GM12864 (cell line): ENCODE results near the gene SMYD3.

ENCODE experiments used
- DNase-seq: peaks from one replicate; pipeline ENCODE4 v3.0.0-alpha.2; 2011; ENCODE audit warnings: low read depth
- H3K4me3 ChIP-seq: 2 replicates; pipeline ENCODE4 v1.5.1; 2011; ENCODE audit warnings: mild to moderate bottlenecking, low read depth, low read length, control low read depth
- CTCF ChIP-seq: IDR thresholded peaks from 2 replicates; pipeline ENCODE4 v1.5.1; 2011; ENCODE audit warnings: low read depth, mild to moderate bottlenecking, moderate library complexity, low read length, control low read depth, inconsistent platforms; ENCODE audit errors: missing control alignments

SMYD3 gene

GRCh38 chr1:245855846-245856730, 651.0 kb downstream of the SMYD3 start:
- no peak for TF ChIP-seq CTCF
- no peak overlapping the region for H3K4me3 ChIP-seq
- no peak for DNase-seq

- no peak for TF ChIP-seq CTCF
- DNase-seq: no peak
- no peak overlapping the region for H3K4me3 ChIP-seq
Measured at GRCh38 chr1:245853291-245853690, 653.8 kb downstream of the SMYD3 start.

DNA sequence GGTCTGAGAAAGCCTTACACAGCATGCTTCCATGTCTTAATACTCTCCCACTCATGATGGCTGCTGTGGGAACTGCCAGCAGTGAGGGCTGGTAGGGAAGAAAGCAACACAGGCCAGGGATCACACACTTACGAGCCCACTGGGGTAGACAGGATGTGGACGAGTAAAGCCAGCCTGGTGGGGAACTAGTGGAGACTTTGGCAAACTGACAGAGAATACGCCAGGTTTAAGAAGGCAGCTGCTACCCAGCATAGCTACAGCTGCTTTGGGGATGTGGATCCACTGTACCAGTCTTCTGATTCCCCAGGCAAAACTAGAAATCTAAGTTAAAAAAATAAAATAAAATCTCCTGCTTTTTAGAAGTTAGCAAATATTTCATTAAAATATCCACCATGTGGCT, 664.0 kb downstream of the SMYD3 start:
- no peak overlapping the region for H3K4me3 ChIP-seq
- DNase-seq: no peak
- no peak for TF ChIP-seq CTCF

DNA sequence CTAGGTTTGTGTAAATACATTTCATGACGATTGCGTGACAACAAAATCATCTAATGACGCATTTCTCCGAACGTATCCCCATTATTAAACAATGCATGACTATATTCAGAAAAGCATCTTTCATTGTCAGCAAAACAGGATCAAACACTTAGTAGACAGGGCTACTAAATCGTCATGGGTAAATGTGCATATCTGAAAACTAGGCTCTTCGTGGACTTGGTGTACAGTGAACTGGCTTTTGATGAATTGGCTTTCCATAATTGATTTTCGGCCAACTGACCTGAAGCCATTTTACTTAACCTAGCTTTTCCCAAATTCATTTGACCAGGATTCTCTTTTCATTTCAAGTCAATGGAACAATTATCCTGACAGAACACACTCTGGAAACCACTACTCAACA, 665.0 kb downstream of the SMYD3 start:
- DNase-seq: no peak
- H3K4me3 ChIP-seq: no peak overlapping the region
- no peak for TF ChIP-seq CTCF

GRCh38 chr1:245840971-245841370, 666.1 kb downstream of the SMYD3 start:
- no peak for TF ChIP-seq CTCF
- no peak for DNase-seq
- no peak overlapping the region for H3K4me3 ChIP-seq

DNA sequence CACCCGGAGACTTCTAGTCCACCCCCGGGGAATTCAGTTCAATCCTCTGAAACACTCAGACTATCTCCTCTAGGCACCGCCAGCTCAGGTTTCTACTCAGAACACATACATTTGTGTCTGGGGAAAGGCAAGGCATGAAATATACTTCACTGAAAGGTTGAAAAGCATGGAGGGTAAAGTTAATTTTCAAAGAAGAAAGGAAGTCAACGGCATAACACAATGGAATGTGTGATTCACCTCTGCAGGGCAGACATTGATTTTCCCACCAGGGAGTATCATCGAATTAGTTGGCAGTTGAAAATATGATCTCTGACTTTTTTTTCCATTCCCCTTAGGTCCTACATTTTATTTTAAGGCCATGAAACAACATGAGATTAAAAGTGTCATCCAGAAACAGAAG, 669.4 kb downstream of the SMYD3 start:
- no peak for DNase-seq
- no peak overlapping the region for H3K4me3 ChIP-seq
- TF ChIP-seq CTCF: no peak

DNA sequence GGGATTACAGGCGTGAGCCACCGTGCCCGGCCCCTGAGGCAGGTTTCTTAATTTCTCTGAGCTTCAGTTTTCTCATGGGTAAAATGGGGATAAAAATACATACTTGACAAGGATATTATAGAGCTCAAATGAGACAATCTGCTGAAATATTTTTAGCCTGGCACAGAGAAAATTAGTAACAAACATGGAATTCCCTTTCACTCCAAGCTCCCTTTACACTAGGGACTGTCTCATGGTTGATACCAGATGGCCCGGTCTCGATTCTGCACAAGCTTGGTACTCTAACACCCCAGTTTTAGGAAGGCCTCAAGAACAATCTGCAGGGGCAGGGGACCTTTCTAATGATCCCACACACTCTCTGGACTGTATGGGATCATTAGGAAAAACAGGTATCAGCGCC, 671.7 kb downstream of the SMYD3 start:
- H3K4me3 ChIP-seq: no peak overlapping the region
- TF ChIP-seq CTCF: no peak
- no peak for DNase-seq
